Measurements from ENCODE around the gene ACOT2.

The ACOT2 gene

DNA sequence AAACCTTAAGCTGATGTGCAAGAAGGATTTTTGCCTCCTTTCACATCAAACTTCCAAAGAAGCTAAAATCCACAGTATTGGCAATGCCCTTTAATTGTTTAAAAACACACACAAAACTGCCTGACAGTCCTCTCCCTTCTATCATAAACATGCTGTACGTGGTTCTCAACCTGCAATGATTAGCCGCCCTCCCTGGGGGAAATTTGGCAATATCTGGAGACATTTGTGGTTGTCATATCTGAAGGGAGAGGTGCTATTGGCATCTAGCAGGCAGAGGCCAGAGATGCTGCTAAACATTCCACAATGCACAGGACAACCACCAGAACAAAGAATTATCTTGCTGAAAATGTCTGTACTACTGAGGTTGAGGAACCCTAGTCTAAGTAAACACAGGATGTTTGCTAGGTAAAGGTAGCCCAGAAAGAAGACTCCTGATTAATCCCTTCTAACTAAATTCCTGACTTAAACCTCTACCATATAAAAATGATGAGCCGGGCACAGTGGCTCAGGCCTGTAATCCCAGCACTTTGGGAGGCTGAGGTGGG lies 44.5 kb downstream of the ACOT2 start:
- DNase-seq (ENCODE audit: low read depth): no peak

DNA sequence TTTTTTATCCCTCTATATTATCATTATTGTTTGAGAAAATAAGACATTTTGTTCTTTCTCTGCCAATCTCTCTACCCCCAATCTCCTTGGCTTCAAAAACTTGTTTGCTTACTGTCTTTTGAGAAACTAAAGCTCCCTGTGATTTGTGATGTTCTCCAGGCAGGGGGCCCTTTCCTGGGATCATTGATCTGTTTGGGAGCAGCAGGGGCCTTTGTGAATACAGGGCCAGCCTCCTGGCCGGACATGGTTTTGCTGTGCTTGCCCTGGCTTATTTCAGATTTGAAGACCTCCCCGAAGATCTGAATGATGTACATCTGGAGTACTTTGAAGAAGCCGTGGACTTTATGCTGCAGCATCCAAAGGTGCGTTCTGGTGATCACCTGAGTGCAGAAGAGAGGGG lies 47.8 kb downstream of the ACOT2 start:
- no peak for DNase-seq (ENCODE audit: low read depth)

- no peak for DNase-seq (ENCODE audit: low read depth)
Measured at GRCh38 chr14:73619524-73619923, 50.5 kb downstream of the ACOT2 start.

GRCh38 chr14:73620268-73620667 lies 51.3 kb downstream of the ACOT2 start:
- no peak for DNase-seq (ENCODE audit: low read depth)

DNA sequence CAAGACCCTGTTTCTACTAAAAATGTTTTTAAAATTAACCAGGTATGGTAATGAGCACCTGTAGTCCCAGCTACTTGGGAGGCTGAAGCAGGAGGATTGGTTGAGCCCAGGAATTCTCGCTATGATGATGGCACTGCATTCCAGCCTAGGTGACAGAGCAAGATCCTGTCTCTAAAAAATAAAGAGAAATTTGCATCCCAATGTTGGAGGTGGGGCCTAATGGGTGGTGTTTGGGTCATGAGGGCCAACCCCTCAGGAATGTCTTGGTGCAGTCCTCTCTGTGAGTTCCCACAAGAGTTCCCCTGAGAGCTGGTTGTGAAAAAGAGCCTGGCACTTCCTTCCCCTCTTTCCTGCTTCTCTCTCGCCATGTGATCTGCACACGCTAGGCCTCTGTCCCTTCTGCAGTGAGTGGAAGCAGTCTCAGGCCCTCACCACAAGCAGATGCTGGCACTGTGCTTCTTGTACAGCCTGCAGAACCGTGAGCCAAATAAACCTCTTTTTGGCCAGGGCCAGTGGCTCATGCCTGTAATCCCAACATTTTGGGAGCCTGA lies 54.6 kb downstream of the ACOT2 start:
- no peak for DNase-seq (ENCODE audit: low read depth)

Measured in stimulated activated CD8-positive, alpha-beta memory T cell treated with anti-CD3 and anti-CD28 coated beads, Interleukin-15, amount 100 ng/mL, for 24 hours (primary cell).